ENCODE results near the gene ZNF740. TPM values are rescaled to one million over a fixed set of nuclear protein-coding genes. Genes with fewer than 3 reads are reported as not detected.

Gene ZNF740
- total RNA-seq, 2 donors from 2014 or later, result 10.1 to 21.4 TPM

GRCh38 chr12:53187145-53187899, 6.8 kb downstream of the ZNF740 start:
- 66 to 74% methylated on average over 12 to 13 of the region's 15 CpGs for WGBS, 2 donors
- DNase-seq (peak in 1 of 4 donors; percentile 26), ATAC-seq (no peak)
- Histone ChIP-seq H3K27ac (no peak overlapping the region), H3K4me3 (no peak overlapping the region), H3K36me3 (replicated peaks in 1 of 2; ENCODE audit: insufficient read depth in 1 of 2, low read depth in 2 of 2) (peaks cover 0 to 40% of the 10 kb centered on the region in 2 donors), H3K9me3 (no peaks in the 10 kb centered on the region), H3K4me1 (peaks cover 23% of the 10 kb centered on the region), H3K27me3 (no peaks in the 10 kb centered on the region)
- no peak for TF ChIP-seq POLR2A (IDR thresholded peaks at IDR 0.05)
- no peak for TF ChIP-seq CTCF (IDR thresholded peaks at IDR 0.05)
- intact Hi-C loops (cut with DNase I), result no loop called here

GRCh38 chr12:53190108-53190729, 9.7 kb downstream of the ZNF740 start:
- ATAC-seq (peak; percentile 87), DNase-seq (peak; percentile 58 to 70 (median 66))
- no peaks in the 10 kb centered on the region for H3K27me3 ChIP-seq
- peak; percentile 53 to 73 (median 67) for TF ChIP-seq CTCF (IDR thresholded peaks at IDR 0.05)
- peak in 1 of 3 donors; percentile 7 for TF ChIP-seq POLR2A (IDR thresholded peaks at IDR 0.05)
- no peak overlapping the region for H3K4me3 ChIP-seq
- peaks cover 9% of the 10 kb centered on the region for H3K4me1 ChIP-seq
- intact Hi-C loops (cut with DNase I), result loop anchor here (10.0 kb wide), 1 partner anchor 125 kb away; no protein-coding TSS in a partner anchor
- WGBS, 2 donors, result 41 to 44% methylated on average over 11 to 14 of the region's 14 CpGs
- H3K36me3 ChIP-seq (replicated peaks in 1 of 2; ENCODE audit: insufficient read depth in 1 of 2, low read depth in 2 of 2), result peaks cover 0 to 29% of the 10 kb centered on the region in 2 donors
- no peaks in the 10 kb centered on the region for H3K9me3 ChIP-seq
- peak overlapping the region in 1 of 4 donors; percentile 11 for H3K27ac ChIP-seq

GRCh38 chr12:53191096-53191884, 10.8 kb downstream of the ZNF740 start:
- intact Hi-C loops (cut with DNase I), result loop anchor here (10.0 kb wide), 1 partner anchor 126 kb away; no protein-coding TSS in a partner anchor
- Histone ChIP-seq H3K36me3 (replicated peaks in 1 of 2; ENCODE audit: insufficient read depth in 1 of 2, low read depth in 2 of 2) (peaks cover 0 to 20% of the 10 kb centered on the region in 2 donors), H3K9me3 (no peaks in the 10 kb centered on the region), H3K4me1 (peaks cover 10% of the 10 kb centered on the region), H3K27me3 (no peaks in the 10 kb centered on the region), H3K4me3 (no peak overlapping the region), H3K27ac (no peak overlapping the region)
- DNase-seq, result no peak
- TF ChIP-seq POLR2A (IDR thresholded peaks at IDR 0.05) (no peak), CTCF (IDR thresholded peaks at IDR 0.05) (no peak)
- WGBS, 2 donors, result 77 to 78% methylated on average over 11 of the region's 11 CpGs
- ATAC-seq, result no peak

- WGBS, 2 donors, result 76 to 86% methylated on average over 11 to 14 of the region's 14 CpGs
- no peak for ATAC-seq
- Histone ChIP-seq H3K4me1 (peaks cover 10% of the 10 kb centered on the region), H3K27me3 (no peaks in the 10 kb centered on the region), H3K4me3 (no peak overlapping the region), H3K9me3 (no peaks in the 10 kb centered on the region), H3K36me3 (replicated peaks in 1 of 2; ENCODE audit: insufficient read depth in 1 of 2, low read depth in 2 of 2) (peaks cover 0 to 13% of the 10 kb centered on the region in 2 donors), H3K27ac (no peak overlapping the region)
- TF ChIP-seq CTCF (IDR thresholded peaks at IDR 0.05) (no peak), POLR2A (IDR thresholded peaks at IDR 0.05) (no peak)
- DNase-seq, result no peak
- intact Hi-C loops (cut with DNase I), result loop anchor here (10.0 kb wide), 1 partner anchor 127 kb away; no protein-coding TSS in a partner anchor
Measured at GRCh38 chr12:53191885-53192530, 11.5 kb downstream of the ZNF740 start.

Measured in body of pancreas (tissue), 4 donors.